ENCODE measurements around the gene LRIG1.

- TF ChIP-seq SP1 (IDR thresholded peaks at IDR 0.05; ENCODE audit: low read depth, low read length) (no peak), HDAC6 (IDR thresholded peaks at IDR 0.05; ENCODE audit: unreplicated experiment) (no peak), SRF (IDR thresholded peaks at IDR 0.05; ENCODE audit: low read depth in 2 of 2, low read length in 2 of 2) (no peak), CTCF (IDR thresholded peaks at IDR 0.05 in 2 of 3, conservative IDR thresholded peaks at IDR 0.05 in 1 of 3; ENCODE audit: control insufficient read depth in 2 of 3, extremely low read depth in 1 of 3, insufficient read depth in 1 of 3, low read depth in 3 of 3, low read length in 3 of 3) (no peak)
These were observed 17.8 kb downstream of the LRIG1 start for GRCh38 chr3:66483006-66483405.
